ENCODE results near the gene NFE2L2. TPM values are rescaled to one million over a fixed set of nuclear protein-coding genes. Genes with fewer than 3 reads are reported as not detected.

NFE2L2 gene
- total and polyA plus RNA-seq, 9 of the 15 experiments (the other 6 are each of a cell fraction or from before 2014, with no cell fraction given) = 29.3 to 120 (median 59.3) TPM

DNA sequence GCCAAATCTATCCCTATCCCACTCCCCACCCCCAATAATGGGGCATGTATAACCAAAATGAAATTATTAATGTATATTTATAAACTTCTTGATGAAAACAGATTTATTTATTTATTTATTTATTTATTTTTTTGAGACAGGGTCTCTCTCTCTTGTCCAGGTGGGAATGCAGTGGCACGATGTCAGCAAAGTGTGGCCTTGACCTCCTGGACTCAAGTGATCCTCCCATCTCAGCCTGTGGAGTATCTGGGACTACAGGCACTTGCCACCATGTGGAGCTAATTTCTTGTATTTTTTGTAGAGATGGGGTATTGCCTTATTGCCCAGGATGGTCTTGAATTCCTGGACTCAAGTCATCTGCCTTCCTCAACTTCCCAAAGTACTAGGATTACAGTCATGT lies 79.9 kb downstream of the NFE2L2 start (continued):
- TF ChIP-seq, protein P1, sequence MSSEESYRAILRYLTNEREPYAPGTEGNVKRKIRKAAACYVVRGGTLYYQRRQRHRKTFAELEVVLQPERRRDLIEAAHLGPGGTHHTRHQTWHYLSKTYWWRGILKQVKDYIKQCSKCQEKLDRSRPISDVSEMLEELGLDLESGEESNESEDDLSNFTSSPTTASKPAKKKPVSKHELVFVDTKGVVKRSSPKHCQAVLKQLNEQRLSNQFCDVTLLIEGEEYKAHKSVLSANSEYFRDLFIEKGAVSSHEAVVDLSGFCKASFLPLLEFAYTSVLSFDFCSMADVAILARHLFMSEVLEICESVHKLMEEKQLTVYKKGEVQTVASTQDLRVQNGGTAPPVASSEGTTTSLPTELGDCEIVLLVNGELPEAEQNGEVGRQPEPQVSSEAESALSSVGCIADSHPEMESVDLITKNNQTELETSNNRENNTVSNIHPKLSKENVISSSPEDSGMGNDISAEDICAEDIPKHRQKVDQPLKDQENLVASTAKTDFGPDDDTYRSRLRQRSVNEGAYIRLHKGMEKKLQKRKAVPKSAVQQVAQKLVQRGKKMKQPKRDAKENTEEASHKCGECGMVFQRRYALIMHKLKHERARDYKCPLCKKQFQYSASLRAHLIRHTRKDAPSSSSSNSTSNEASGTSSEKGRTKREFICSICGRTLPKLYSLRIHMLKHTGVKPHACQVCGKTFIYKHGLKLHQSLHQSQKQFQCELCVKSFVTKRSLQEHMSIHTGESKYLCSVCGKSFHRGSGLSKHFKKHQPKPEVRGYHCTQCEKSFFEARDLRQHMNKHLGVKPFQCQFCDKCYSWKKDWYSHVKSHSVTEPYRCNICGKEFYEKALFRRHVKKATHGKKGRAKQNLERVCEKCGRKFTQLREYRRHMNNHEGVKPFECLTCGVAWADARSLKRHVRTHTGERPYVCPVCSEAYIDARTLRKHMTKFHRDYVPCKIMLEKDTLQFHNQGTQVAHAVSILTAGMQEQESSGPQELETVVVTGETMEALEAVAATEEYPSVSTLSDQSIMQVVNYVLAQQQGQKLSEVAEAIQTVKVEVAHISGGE (CRISPR knock-in tag; IDR thresholded peaks at IDR 0.05) = no peak
- no peak for TF ChIP-seq ARHGAP35 (IDR thresholded peaks at IDR 0.05; ENCODE audit: partially characterized antibody)
- TF ChIP-seq, protein P2, sequence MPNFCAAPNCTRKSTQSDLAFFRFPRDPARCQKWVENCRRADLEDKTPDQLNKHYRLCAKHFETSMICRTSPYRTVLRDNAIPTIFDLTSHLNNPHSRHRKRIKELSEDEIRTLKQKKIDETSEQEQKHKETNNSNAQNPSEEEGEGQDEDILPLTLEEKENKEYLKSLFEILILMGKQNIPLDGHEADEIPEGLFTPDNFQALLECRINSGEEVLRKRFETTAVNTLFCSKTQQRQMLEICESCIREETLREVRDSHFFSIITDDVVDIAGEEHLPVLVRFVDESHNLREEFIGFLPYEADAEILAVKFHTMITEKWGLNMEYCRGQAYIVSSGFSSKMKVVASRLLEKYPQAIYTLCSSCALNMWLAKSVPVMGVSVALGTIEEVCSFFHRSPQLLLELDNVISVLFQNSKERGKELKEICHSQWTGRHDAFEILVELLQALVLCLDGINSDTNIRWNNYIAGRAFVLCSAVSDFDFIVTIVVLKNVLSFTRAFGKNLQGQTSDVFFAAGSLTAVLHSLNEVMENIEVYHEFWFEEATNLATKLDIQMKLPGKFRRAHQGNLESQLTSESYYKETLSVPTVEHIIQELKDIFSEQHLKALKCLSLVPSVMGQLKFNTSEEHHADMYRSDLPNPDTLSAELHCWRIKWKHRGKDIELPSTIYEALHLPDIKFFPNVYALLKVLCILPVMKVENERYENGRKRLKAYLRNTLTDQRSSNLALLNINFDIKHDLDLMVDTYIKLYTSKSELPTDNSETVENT (CRISPR knock-in tag; IDR thresholded peaks at IDR 0.05) = no peak
- TF ChIP-seq YY1 (IDR thresholded peaks at IDR 0.05; ENCODE audit: borderline replicate concordance in 1 of 3, control insufficient read depth in 1 of 3, extremely low read depth in 1 of 3, insufficient read depth in 3 of 3, insufficient read length in 1 of 3, insufficient replicate concordance in 2 of 3, low read depth in 1 of 3, low read length in 2 of 3) = no peak

Data from K562 (cell line).